NCI-H446 (cell line): ENCODE data around the gene GGTLC3.
"Not testable (repeated sequence)": the region's sequence is repeated elsewhere in the genome, so short reads cannot be mapped to it uniquely, and the experiment has no call there.

Experiments
- DNase-seq, 2 experiments: peaks; one replicate each; lab custom pipeline; 2025; lab: John Stamatoyannopoulos, UW

GGTLC3 gene

DNA sequence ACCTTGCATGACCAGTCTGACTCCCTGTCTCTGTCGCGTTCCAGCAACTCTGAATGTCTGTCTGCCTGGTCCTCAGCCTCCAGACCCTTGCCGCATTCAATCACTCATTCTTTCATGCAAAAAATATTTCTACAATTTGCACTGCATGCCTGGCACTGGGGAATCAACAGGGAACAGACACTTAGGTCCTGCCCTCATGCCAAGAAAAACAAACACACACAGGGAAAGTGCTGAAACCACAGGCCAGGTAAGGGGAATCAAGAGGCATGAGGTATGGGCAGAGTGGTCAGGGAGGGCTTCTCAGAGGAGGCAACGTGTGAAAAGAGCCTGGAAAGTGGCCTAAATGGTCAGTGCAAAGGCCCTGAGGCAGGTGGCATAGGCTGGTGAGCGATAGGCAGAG, at the start of gene GGTLC3:
TSS of gene GGTLC3 (minus strand) at position 101 of the 400 bp plus-strand sequence. CDS start 264 bp downstream, outside the sequence.
- not testable (repeated sequence) for DNase-seq

DNA sequence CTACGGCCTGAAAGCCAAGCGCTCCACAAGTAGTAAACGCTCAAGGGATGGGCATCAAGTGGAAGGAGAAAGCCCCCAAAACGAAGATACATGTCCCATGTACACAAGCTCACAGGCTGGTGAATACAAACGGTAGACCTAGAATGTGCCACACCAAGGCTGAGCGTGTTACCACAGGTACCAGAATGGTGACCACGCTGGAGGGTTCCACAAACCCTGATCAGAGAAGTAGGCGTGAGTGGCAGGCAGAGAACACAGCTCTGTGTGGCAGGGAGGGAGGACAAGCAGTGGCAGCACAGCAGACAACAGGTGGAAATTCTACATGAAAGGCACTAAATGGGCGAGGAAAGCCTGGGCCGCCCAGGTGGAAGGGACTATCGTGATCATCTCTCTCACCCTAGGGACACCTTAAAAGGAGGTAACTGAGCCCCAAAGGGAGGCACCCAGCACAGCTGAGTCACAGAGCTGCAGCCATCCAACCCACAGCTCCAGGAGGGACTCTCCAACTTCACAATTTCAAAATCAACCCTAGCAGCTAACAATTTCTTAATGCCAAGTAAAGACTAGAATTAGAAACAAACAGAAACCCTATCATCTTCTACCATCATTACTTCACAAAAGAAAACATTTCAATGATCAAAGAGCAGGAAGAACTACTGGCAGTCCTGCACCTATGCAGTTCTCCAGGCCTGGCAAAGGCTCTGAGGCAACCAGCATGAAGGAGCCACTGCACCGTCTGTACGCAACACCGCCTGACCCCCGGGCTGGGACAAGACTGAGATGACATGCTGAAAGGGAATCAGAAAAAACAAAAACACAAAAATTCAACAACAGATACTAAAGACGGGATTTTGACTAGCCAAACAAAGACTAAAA, 42.4 kb upstream of the GGTLC3 start:
- DNase-seq, result not testable (repeated sequence)

DNA sequence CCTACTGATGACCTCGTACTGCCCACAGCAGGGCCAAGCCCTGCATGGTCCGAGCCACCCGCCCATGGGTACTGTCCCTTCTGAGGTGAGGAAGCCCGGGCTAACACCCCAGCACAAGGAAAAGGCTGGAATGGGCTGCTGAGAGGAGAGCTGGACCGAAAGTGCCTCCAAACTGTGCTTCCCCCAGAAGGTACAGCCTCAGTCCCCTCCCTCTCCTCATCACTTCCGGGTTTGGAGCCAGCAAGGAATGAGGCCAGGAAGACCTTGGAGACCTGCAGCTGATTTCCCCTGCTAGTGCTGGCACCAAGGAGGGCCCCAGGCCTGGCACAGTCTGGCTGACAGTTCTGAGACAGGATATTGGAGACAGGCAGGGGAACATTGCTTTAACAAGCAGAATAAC, 41.0 kb upstream of the GGTLC3 start:
- DNase-seq, result not testable (repeated sequence)

DNA sequence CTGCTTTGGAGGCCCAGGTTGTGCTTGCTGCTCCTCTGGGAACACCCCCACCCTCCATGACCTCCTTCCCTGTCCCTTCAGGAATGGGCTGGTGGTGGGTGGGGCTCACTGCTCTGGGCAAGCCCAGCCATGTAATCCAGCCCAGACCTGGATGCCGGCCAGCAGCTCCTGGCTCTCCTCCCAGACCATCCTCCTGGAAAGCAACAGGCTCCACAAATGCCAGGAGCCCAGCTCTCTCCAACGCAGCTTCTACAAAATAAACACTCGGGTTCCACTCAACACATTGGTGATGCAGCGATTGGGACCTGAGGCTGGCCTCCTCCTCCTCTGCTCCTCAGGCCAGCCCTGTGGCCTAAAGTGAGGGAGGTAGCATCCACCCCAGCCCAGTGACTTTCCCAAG, 40.6 kb upstream of the GGTLC3 start:
- not testable (repeated sequence) for DNase-seq

DNA sequence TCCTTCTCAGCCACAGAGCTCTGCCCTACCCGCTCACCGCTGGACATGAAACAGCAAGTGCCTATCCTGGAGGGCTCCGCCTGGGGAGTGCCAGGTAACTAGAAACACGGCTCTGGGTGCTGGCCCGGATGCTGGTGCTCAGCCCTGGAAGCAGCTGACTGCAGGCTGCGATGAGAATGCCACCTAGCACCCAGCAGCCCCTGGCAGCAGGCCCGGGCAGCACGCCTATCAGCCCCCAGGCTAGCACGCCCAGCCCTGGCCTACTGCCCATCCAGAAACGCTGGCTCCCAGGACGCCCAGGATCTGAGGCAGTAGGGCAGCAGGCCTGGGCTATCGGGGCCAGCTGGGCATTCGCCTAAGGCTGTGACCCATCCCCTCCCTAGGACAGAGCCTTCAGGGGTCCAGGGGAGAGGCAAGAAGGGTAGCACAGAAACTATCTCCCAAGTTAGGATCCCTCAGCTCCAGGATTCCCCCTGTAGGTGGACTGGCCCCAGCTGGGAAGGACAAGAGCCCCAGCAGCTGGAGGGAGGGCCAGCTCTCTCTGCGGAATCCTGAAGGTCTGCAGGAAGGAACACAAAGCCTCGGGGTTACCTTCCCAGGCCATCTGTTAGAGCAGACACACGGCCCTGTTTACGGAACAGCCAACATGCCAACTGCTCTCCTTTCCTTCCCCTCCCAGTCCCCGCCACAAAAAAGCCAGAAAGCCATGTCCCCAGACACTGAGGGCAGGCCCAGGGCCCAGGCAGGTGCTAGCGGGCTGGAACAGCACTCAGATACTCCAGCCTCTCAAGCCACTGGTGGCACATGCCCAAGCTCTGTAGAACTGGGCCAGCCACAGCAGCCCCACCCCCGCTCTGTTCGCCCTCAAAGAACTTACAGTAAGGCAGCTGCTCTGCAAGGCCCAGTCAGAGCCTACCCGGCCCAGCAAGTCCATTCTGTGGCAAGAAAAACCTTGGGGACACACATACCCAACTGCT, 36.6 kb upstream of the GGTLC3 start:
- DNase-seq, result not testable (repeated sequence)

DNA sequence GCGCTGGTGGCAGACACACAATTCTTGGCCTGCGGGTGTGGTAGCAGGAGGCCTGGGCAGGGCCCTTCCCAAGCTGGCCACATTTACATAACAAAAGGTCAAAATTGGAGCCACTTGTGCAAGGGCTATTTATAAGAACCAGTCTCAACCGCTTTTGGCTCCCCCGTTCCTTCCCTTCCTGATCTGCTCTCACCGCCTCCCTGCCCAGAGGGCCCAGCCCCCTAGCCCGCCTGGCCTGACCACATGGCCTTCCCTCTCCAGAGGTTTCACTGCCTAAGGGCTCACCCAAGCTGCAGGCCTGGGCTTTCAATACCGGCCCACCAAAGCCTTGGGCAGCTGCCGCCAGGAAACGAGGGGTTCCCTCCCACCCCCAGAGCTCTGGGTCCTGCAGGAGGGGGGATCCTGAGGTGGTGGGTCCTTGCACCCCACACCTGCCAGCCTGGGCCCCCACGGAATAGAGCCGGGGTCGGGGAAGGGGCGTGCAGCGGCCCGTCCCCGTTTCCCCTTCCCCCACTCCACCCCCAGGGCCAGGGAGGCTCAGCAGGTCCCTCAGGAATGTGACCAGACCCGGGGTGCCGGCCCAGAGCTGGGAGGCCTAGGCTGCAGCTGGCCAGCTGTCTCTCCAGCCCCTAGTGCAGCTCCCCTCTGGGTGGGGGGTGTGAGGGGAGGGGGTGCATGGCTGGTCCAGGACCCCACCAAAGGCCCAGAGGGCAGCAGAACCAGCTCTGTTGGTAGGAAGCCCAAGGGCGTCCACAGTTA, 35.1 kb upstream of the GGTLC3 start:
- not testable (repeated sequence) for DNase-seq

DNA sequence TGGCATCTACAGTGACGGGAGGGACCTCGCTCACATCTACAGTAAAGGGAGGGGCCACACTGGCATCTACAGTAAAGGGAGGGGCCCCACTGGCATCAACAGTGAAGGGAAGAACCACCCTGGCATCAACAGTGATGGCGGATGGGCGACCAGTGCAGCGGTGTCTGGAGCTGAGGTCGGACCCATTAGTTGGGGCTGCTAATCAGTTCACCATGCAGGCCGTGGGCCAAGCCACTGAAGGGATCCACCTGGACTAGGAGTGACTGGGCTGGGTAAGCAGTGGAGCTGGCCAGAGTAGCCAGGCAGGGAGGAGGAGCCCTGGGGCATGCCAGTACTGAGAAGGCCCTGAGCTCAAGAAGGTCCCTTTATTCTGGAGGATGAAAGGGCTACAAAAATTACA, 33.1 kb upstream of the GGTLC3 start:
- not testable (repeated sequence) for DNase-seq

DNA sequence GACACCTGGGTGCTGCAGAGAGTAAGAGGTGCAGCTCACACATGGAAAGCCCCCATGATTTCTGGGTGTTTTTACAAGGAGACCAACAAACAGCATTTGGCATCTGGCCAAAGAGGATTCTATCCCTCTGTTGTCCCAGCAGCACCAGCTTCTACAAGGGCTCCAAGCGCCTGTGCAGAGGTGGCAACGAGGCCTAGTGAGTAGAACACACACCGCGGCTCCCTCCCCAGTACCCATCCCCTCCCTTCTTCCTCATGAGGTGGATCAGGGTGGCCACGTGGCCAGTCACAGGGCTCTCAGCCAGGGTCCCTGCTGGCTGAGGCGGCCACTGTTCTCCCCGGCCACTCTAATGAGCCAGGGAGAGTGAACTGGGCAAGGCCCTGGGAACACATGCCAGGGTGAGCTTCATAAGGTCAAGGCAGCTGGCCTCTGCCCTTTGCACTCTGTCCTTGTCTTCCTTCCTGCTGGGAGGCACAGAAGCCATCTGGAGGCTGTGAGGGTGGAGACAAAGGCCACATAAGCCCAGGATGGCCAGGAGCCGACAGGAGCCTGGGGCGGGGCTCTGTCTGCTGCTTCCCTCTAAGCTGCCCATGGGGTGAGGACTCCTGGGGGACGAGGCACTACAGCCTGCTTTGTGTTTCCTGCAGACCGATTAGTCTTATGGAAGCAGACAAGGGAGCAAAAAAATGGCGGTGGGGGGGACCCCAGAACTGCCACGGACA, 31.7 kb upstream of the GGTLC3 start:
- DNase-seq, result not testable (repeated sequence)

DNA sequence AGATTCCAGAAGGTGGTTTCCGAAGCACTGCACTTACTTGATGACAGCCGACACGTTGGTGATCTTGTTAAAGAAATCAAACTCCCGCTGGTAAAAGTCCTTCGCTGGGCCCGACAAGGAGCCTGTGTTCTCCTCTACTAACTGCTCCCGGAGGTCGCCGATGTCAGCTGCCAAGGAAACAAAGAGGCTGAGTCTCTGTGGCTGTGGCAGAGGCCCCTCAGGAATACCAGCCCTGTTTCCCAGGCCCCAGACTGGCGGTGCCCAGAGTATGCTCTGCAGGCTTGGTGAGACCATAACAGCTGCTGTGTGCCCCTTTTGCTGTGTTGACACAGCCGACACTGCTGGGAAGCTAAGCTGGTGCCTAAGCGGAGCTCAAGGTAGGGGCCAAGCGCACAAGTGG, 26.7 kb upstream of the GGTLC3 start:
- not testable (repeated sequence) for DNase-seq

DNA sequence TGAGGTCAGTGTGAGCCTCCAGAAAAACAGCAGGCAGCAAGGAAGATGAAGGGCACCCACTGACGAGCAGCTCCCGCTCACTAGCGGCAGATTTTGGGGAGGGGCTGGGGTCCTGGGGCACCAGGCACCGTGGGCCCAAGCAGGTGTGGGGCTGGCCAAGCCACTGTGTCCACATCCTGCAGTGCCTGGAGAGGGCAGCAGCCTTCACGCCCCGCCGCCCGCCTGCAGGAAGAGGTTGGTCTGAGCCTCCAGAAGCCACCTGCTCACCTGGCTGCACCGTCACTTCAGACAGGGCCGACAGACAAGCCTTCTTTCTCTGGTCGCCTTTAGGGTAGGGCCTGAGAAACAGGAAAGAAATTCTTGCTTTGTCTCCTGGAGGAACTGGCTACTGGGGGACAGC, 25.4 kb upstream of the GGTLC3 start:
- DNase-seq, result not testable (repeated sequence)

DNA sequence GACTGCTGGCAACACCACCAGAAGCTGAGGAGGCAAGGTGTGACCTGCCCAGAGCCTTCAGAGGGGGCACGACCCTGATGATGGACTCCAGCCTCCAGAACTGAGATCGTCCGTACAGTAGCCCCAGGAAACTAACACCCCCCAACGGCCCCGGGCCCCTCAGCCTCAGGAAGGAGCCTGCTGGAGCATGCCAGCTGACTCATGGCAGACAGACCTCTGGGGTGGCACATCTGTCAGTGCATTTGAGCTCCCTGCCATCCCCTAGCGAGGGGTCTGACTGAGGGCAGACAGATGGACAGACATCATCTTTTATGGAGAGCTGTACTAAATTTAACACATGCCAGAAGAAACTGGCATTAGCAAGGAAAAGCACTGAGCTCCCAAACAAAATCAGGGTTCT, 22.0 kb upstream of the GGTLC3 start:
- DNase-seq, result not testable (repeated sequence)

DNA sequence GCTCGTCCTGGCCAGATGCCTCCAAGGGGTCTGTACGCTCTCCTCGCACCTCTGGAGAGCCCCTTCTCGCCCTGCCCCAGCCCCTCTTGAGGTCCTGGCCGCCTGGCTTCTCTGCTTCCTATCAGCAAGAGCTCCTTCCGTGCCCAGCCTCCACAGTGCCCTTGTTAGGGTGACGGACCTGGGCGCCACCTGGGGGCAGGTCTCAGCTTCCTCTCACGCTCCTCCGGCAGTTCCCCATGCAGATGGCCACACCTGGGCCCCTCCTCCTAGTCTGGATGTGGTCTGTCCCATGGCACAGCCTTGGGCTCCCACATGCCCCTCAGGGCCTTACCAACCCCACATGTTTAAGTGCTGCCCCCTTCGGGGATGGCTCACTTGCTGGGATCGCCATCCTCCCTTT, 16.4 kb upstream of the GGTLC3 start:
- not testable (repeated sequence) for DNase-seq

DNA sequence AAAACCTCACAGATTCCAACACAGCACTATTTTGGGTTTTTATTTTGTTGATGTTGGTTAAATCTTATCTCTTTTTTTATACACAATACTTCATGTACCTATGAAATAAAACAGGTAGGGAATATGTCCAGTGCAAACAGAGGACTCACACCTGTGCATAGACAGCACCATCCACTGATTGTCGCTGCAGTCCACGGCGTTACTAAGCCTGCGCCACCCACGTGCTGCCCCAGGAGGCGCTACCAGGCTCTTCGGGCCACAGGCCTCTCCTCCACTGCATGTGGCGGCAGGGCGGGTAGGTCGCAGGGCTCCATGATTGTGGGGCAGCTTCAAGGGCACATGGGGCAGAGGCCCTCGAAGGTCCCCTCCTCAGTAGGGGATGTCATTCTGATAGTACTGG, 15.7 kb upstream of the GGTLC3 start:
- DNase-seq, result not testable (repeated sequence)

DNA sequence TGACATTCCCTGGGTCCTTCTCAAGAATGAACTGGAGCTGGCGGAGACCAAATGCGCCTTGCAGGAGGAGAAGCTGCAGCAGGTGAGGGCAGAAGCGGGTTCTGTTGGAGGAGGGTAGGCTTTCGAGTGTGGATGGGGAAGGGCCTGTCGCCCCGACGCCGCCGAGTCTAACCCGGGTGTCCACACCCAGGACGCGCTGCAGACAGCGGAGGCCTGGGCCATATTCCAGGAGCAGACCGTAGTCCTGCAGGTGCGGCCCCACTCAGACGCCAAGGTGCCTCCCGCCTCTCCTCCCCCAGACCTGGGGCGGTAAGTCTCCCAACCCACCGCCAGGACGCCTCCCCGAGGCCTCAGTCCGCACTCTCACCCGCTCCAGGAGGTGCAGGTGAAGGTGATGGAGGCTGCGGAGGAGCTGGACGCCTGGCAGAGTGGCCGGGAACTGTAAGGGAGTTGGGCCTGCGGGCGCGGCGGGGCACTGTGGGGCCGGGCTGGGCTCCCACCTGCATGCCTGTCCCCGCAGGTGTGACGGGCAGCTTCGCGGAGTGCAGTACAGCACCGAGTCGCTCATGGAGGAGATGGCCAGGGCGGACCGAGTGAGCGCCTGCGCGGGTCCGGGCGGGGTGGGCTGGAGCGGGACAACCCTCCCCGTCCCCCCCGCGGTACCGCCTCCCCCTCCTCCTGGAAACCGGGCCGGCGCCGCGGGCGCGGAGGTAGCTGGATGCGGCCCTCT, 11.6 kb upstream of the GGTLC3 start:
- not testable (repeated sequence) for DNase-seq

DNA sequence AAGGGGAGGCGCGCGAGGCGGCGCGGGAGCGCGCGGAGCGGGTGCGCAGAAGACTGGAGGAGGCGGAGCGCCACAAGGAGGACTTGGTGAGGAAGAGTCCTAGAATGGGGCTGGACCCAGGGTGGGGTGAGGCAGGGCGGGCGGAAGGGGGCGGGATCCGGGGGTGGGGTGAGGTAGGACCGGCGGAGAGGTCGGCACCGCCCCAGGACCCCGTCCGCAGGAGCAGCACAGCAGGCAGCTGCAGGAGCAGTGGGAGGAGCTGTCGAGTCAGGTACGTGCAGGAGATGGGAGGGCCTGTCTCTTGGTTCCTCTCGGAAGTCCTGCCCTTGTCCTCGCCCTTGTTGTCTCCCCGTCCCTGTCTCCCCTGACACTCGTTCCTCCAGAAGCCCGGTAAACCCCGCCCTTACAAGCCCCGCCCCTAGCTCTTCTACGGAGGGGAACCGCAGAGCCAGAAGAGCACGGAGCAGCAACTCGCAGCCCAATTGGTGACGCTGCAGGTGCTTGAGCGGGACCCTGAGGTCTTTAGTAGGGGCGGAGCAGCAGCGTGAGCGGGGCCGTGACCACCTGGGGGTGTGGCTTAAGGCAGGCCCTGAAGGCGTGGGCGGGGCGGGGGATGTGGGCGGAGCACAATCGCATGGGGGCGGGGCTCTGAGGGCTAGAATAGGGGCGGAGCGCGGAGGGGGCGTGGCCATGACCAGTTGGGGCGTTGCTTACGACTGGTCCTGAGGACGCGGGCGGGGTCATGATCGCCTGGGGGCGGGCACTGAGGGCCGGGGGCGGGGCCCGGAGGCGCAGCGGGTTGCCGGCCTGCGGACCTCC, 10.8 kb upstream of the GGTLC3 start:
- DNase-seq, result not testable (repeated sequence)

DNA sequence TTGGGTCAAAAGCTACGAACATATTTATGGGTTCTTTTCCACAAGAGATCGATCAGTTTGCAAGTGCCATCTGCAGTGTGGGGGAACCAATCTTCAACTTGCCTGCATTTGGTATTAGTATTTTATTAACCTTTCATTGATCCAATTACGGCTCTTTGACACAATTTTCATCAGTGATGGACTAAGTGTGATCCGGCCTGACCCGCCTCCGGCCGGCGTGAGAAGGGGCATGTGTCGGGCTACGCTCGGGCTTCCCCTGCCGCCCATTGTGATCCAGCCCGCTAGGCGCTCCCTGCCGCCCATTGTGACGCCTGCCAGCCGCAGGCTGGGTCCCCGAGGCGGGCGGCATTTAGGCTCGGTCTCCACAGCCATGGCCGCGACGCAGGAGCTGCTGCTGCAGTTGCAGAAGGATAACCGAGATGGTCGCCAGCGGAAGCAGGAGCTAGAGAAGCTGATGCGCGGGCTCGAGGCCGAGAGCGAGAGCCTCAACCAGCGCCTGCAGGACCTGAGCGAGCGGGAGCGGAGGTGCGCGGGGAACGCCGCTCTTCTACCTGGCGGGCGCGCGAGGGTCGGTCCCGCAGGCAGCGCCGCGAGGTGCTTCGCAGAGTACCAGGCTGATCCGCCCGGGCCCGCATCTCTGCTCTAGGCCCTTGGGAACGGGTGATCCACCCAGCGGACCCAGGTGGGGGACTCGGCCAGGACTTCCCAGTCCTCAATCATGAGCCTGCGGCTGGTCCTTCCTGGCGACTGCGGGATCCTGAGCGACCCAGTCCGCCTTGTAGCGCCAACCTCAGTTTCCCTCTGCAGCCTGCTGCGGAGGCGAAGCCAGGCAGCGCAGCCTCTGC, 10.0 kb upstream of the GGTLC3 start, which contains the start of gene TMEM191B:
TSS of gene TMEM191B (plus strand) at position 51 of the 845 bp plus-strand sequence. CDS start at position 230, 179 bp downstream.
- not testable (repeated sequence) for DNase-seq

DNA sequence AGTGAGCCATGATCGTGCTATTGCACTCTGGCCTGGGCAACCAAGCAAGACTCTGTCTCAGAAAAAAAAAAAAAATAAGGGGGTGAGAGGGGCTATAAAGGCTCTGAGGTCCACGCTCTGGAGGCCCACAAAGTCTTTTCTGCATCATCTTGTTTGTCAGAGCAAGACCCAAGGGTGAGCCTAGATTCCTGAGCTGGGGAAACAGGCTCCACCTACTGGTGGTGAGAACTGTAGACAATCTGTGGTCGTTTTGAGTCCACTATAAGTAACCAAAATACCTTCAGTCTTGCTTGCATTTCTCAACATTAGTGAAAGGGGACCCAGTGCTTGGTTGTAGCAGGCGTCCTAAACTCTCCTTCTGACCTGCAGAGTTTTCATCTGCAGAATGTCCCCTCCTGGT, 5.4 kb upstream of the GGTLC3 start:
- not testable (repeated sequence) for DNase-seq

DNA sequence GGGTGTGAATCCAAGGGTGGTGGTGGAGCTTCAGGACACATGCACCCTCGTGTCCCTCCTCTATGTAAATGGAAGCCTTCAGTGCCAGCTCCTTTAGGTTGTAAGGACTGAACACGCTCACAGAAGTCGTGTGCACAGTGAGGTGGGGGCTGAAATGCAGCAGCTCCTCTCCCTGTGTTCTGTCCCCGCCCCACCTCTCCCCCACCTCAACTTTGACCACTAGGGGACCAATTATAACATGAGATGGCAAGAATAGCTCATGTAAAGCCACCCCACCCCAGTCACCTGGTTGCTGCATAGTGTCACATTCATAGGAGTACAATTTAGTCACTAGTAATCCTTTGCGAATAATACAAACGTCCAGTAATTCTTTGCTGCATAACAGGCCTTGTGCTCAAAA, 4.8 kb upstream of the GGTLC3 start:
- DNase-seq, result not testable (repeated sequence)
